ENCODE results near the gene PARD3B.

- no peak for TF ChIP-seq CTCF (IDR thresholded peaks at IDR 0.05)
- no peak for TF ChIP-seq POLR2A (IDR thresholded peaks at IDR 0.05)
Observed at GRCh38 chr2:205148755-205149154, 603.5 kb downstream of the PARD3B start.
